KMS-11 (cell line): ENCODE data around the gene UCN3.

Experiments
- H2AFZ ChIP-seq: fragments of 200-600 bp; sonication (generic); 2 replicates; pipeline ENCODE4 v1.6.1; 2016; ENCODE audit warnings: antibody characterized with exemption, mixed run types, low read depth
- H3K27ac ChIP-seq: fragments of 200-600 bp; sonication (generic); 2 replicates; pipeline ENCODE4 v1.6.1; 2016; ENCODE audit warnings: mild to moderate bottlenecking, mixed run types
- H3K27me3 ChIP-seq: fragments of 200-600 bp; sonication (generic); 2 replicates; pipeline ENCODE4 v1.6.1; 2017; ENCODE audit warnings: mild to moderate bottlenecking, low read depth, mixed run types, moderate library complexity; ENCODE audit not compliant: insufficient read depth
- H3K36me3 ChIP-seq: fragments of 200-600 bp; sonication (generic); 2 replicates; pipeline ENCODE4 v1.6.1; 2017; ENCODE audit warnings: mild to moderate bottlenecking, mixed run types; ENCODE audit not compliant: insufficient read depth
- H3K4me1 ChIP-seq: fragments of 200-600 bp; sonication (generic); 2 replicates; pipeline ENCODE4 v1.6.1; 2016; ENCODE audit warnings: mild to moderate bottlenecking, low read depth, mixed run types; ENCODE audit not compliant: poor library complexity, severe bottlenecking
- H3K4me2 ChIP-seq: fragments of 200-600 bp; sonication (generic); 2 replicates; pipeline ENCODE4 v1.7.0; 2016; ENCODE audit warnings: mild to moderate bottlenecking, mixed run types
- H3K4me3 ChIP-seq: fragments of 200-600 bp; sonication (generic); IDR thresholded peaks from 2 replicates; pipeline ENCODE4 v1.6.1; 2017; ENCODE audit warnings: low read depth, low read length, mixed read lengths; ENCODE audit not compliant: insufficient read depth
- H3K79me2 ChIP-seq: fragments of 200-600 bp; sonication (generic); 2 replicates; pipeline ENCODE4 v1.6.1; 2016; ENCODE audit warnings: low read depth, mixed run types; ENCODE audit not compliant: insufficient read depth
- H3K9ac ChIP-seq: fragments of 200-600 bp; sonication (generic); 2 replicates; pipeline ENCODE4 v1.6.1; 2016; ENCODE audit warnings: mild to moderate bottlenecking, mixed run types
- H4K20me1 ChIP-seq: fragments of 200-600 bp; sonication (generic); 2 replicates; pipeline ENCODE4 v1.6.1; 2016; ENCODE audit warnings: mild to moderate bottlenecking, mixed run types; ENCODE audit not compliant: insufficient read depth
- TF ChIP-seq, protein P1 (sequence below): fragments of 200-600 bp; sonication (generic); conservative IDR thresholded peaks from 2 replicates; pipeline ENCODE4 v1.6.1; 2017; ENCODE audit warnings: low read depth, mild to moderate bottlenecking, antibody characterized with exemption, low read length, moderate library complexity, mixed read lengths

Gene UCN3

GRCh38 chr10:5356302-5356763, 8.4 kb upstream of the UCN3 start:
- no peak overlapping the region for H3K4me3 ChIP-seq
- no peak overlapping the region for H3K9ac ChIP-seq
- TF ChIP-seq, protein P1, sequence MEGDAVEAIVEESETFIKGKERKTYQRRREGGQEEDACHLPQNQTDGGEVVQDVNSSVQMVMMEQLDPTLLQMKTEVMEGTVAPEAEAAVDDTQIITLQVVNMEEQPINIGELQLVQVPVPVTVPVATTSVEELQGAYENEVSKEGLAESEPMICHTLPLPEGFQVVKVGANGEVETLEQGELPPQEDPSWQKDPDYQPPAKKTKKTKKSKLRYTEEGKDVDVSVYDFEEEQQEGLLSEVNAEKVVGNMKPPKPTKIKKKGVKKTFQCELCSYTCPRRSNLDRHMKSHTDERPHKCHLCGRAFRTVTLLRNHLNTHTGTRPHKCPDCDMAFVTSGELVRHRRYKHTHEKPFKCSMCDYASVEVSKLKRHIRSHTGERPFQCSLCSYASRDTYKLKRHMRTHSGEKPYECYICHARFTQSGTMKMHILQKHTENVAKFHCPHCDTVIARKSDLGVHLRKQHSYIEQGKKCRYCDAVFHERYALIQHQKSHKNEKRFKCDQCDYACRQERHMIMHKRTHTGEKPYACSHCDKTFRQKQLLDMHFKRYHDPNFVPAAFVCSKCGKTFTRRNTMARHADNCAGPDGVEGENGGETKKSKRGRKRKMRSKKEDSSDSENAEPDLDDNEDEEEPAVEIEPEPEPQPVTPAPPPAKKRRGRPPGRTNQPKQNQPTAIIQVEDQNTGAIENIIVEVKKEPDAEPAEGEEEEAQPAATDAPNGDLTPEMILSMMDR: no peak
- H2AFZ ChIP-seq: no peak overlapping the region
- H3K4me2 ChIP-seq: no peak overlapping the region
- no peaks in the 10 kb centered on the region for H3K36me3 ChIP-seq
- H3K79me2 ChIP-seq: no peaks in the 10 kb centered on the region
- no peak overlapping the region for H3K27ac ChIP-seq
- no peaks in the 10 kb centered on the region for H4K20me1 ChIP-seq
- no peaks in the 10 kb centered on the region for H3K4me1 ChIP-seq
- H3K27me3 ChIP-seq: no peaks in the 10 kb centered on the region

DNA sequence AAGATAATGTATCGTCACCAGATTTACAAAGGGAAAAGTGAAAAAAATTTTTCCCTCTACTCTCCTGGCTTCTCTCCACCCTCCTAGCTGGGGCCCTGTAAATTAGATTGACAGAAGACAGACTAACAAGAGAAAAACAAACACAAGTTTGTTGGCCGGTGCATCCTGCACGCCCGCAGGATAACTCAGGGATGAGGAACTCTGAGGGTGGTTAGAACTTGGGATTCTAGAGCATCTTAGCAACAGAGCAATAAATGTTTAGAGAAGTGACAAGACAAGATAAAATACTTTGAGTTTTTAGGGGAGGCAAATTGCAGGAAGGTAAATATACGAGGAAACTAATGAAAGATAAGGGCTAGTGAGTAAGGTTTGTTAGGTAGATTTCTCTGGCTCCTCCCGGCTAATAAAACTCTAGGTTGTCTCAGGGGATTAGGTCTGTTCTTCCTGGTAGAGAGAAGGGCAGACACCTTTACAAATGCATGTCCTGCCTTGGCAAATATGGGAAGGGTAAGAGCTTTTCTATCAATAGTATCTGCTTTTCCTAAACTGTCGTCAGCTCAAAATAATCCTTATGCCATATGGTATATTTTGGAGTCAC, 4.3 kb upstream of the UCN3 start:
- Histone ChIP-seq H3K4me2 (no peak overlapping the region), H4K20me1 (no peaks in the 10 kb centered on the region), H3K27me3 (no peaks in the 10 kb centered on the region), H2AFZ (no peak overlapping the region), H3K4me3 (no peak overlapping the region), H3K36me3 (no peaks in the 10 kb centered on the region), H3K4me1 (no peaks in the 10 kb centered on the region), H3K27ac (no peak overlapping the region), H3K9ac (no peak overlapping the region), H3K79me2 (no peaks in the 10 kb centered on the region)
- TF ChIP-seq, protein P1: no peak

DNA sequence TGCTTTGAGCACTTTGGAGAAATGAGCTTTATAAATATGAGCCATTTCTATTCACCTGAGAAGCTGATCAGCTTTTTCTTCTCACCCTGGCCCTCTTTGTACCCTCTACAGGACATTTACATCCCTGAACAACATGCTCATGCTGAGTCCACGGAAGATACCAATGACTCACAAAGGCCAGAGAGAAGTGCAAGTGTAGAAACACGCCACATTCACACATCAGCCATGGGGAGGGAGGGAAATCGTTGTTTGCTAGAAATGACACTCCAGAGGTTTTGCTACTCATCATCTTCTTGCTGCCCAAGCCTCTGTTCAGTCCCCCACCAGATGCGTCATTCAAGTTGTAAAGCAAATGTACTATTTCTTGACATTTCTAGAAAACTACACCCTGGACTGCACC, 2.8 kb upstream of the UCN3 start:
- H3K4me1 ChIP-seq: no peaks in the 10 kb centered on the region
- no peaks in the 10 kb centered on the region for H4K20me1 ChIP-seq
- H3K79me2 ChIP-seq: no peaks in the 10 kb centered on the region
- no peak overlapping the region for H3K4me2 ChIP-seq
- no peaks in the 10 kb centered on the region for H3K36me3 ChIP-seq
- no peak overlapping the region for H3K27ac ChIP-seq
- H3K9ac ChIP-seq: no peak overlapping the region
- H3K4me3 ChIP-seq: no peak overlapping the region
- TF ChIP-seq, protein P1: no peak
- no peak overlapping the region for H2AFZ ChIP-seq
- no peaks in the 10 kb centered on the region for H3K27me3 ChIP-seq

GRCh38 chr10:5362873-5363272, 1.9 kb upstream of the UCN3 start:
- Histone ChIP-seq H3K27ac (no peak overlapping the region), H2AFZ (no peak overlapping the region), H3K4me1 (no peaks in the 10 kb centered on the region), H3K36me3 (no peaks in the 10 kb centered on the region), H3K79me2 (no peaks in the 10 kb centered on the region), H3K27me3 (no peaks in the 10 kb centered on the region), H3K9ac (no peak overlapping the region), H3K4me2 (no peak overlapping the region), H3K4me3 (no peak overlapping the region), H4K20me1 (no peaks in the 10 kb centered on the region)
- TF ChIP-seq, protein P1: no peak
